Astrocyte of the hippocampus (primary cell): ENCODE measurements around the gene PNP.
"Not testable (repeated sequence)": the region's sequence is repeated elsewhere in the genome, so short reads cannot be mapped to it uniquely, and the experiment has no call there.

Experiments used
- DNase-seq: peaks from one replicate; pipeline ENCODE4 v3.0.0; 2011; ENCODE audit warnings: low read depth, low spot score

The PNP gene

GRCh38 chr14:20469242-20469889 lies at the start of gene PNP:
Gene PNP (plus strand): TSS chr14:20469406. CDS start chr14:20469525, 119 bp downstream.
- DNase-seq, result peak; percentile 89

GRCh38 chr14:20419419-20419818 lies 49.8 kb upstream of the PNP start:
- DNase-seq, result no peak

- no peak for DNase-seq
Observed at GRCh38 chr14:20421267-20421666, 47.9 kb upstream of the PNP start.

GRCh38 chr14:20422886-20423285 lies 46.3 kb upstream of the PNP start:
- no peak for DNase-seq

- no peak for DNase-seq
Observed at GRCh38 chr14:20424851-20425250, 44.4 kb upstream of the PNP start.

GRCh38 chr14:20427231-20428009 lies 41.8 kb upstream of the PNP start:
- DNase-seq, result peak; percentile 44

- no peak for DNase-seq
Observed at GRCh38 chr14:20428010-20428365, 41.2 kb upstream of the PNP start.

GRCh38 chr14:20428802-20429201 lies 40.4 kb upstream of the PNP start:
- DNase-seq, result no peak

GRCh38 chr14:20429801-20430669 lies 39.2 kb upstream of the PNP start:
- DNase-seq, result no peak

- DNase-seq, result peak; percentile 26
Observed at GRCh38 chr14:20434701-20435581, 34.3 kb upstream of the PNP start.

GRCh38 chr14:20435582-20436362 lies 33.4 kb upstream of the PNP start, which contains the start of gene KLHL33:
Gene KLHL33 (minus strand): TSS chr14:20436166. CDS start chr14:20435811, 355 bp downstream.
- DNase-seq, result no peak

GRCh38 chr14:20436363-20436755 lies 32.8 kb upstream of the PNP start:
- DNase-seq, result peak; percentile 19

GRCh38 chr14:20438664-20439063 lies 30.5 kb upstream of the PNP start:
- no peak for DNase-seq

- no peak for DNase-seq
Observed at GRCh38 chr14:20440465-20440864, 28.7 kb upstream of the PNP start.

- DNase-seq, result no peak
Observed at GRCh38 chr14:20440882-20441281, 28.3 kb upstream of the PNP start.

- no peak for DNase-seq
Observed at GRCh38 chr14:20441461-20441860, 27.7 kb upstream of the PNP start.

GRCh38 chr14:20443650-20444049 lies 25.6 kb upstream of the PNP start:
- not testable (repeated sequence) for DNase-seq

- no peak for DNase-seq
Observed at GRCh38 chr14:20446889-20447288, 22.3 kb upstream of the PNP start.

GRCh38 chr14:20452831-20453230 lies 16.4 kb upstream of the PNP start:
- not testable (repeated sequence) for DNase-seq
